Smooth muscle cell (in vitro differentiated cells): Measurements from ENCODE around the gene ANP32A. TPM values are rescaled to one million over a fixed set of nuclear protein-coding genes. Genes with fewer than 3 reads are reported as not detected.

Source experiments
- DNase-seq: peaks from one replicate; lab custom pipeline; 2025; ENCODE audit not compliant: unreplicated experiment; lab: John Stamatoyannopoulos, UW
- H2AFZ ChIP-seq: fragments of 200-600 bp; sonication (generic); 2 replicates; pipeline ENCODE4 v1.6.0; 2016; ENCODE audit warnings: antibody characterized with exemption, low read depth, mild to moderate bottlenecking
- H3F3A ChIP-seq: fragments of 200-600 bp; sonication (generic); 2 replicates; pipeline ENCODE4 v1.6.0; 2017; ENCODE audit warnings: antibody characterized with exemption, low read depth
- H3K27ac ChIP-seq: fragments of 200-600 bp; sonication (generic); 2 replicates; pipeline ENCODE4 v1.5.1; 2016; ENCODE audit warnings: low read depth, mild to moderate bottlenecking
- H3K27me3 ChIP-seq: fragments of 200-600 bp; sonication (generic); 2 replicates; pipeline ENCODE4 v1.6.1; 2016; ENCODE audit warnings: low read depth, mild to moderate bottlenecking
- H3K36me3 ChIP-seq: fragments of 200-600 bp; sonication (generic); 2 replicates; pipeline ENCODE4 v1.5.1; 2016; ENCODE audit warnings: low read depth
- H3K4me1 ChIP-seq: fragments of 200-600 bp; sonication (generic); 2 replicates; pipeline ENCODE4 v1.5.1; 2016; ENCODE audit warnings: low read depth
- H3K4me2 ChIP-seq: fragments of 200-600 bp; sonication (generic); 2 replicates; pipeline ENCODE4 v1.6.0; 2016; ENCODE audit warnings: mild to moderate bottlenecking
- H3K4me3 ChIP-seq: fragments of 200-600 bp; sonication (generic); 2 replicates; pipeline ENCODE4 v1.5.1; 2016; ENCODE audit warnings: mild to moderate bottlenecking
- H3K79me2 ChIP-seq: fragments of 200-600 bp; sonication (generic); 2 replicates; pipeline ENCODE4 v1.6.0; 2016; ENCODE audit warnings: low read depth, mild to moderate bottlenecking
- H3K9ac ChIP-seq: fragments of 200-600 bp; sonication (generic); 2 replicates; pipeline ENCODE4 v1.6.0; 2016; ENCODE audit warnings: low read depth
- H3K9me3 ChIP-seq: fragments of 200-600 bp; sonication (generic); replicated peaks from 2 replicates; pipeline ENCODE4 v1.5.1; 2016; ENCODE audit warnings: low read depth
- H4K20me1 ChIP-seq: fragments of 200-600 bp; sonication (generic); 2 replicates; pipeline ENCODE4 v1.6.0; 2016; ENCODE audit warnings: low read depth
- CTCF ChIP-seq: fragments of 200-600 bp; sonication (generic); IDR thresholded peaks from 2 replicates; pipeline ENCODE4 v1.5.1; 2017; ENCODE audit warnings: borderline replicate concordance, mild to moderate bottlenecking, antibody characterized with exemption; ENCODE audit not compliant: insufficient read depth, poor library complexity, severe bottlenecking
- WGBS: methylation state at CpG from one replicate; pipeline ENCODE4 v1.1.7; 2016; ENCODE audit warnings: low lambda C conversion rate; 5-methylcytosine and 5-hydroxymethylcytosine counted together
- polyA plus RNA-seq: library from polyadenylated mRNA; unstranded; fragments of >200 nt; fragmentation: Nextera tagmentation; extraction: Ambion mirVana; gene quantifications from 2 replicates; pipeline ENCODE4 v1.2.1, GENCODE V29; 2016
- total RNA-seq: library from RNA; depleted of rRNA; stranded (reverse); fragments of >200 nt; gene quantifications from 2 replicates; pipeline ENCODE4 v1.2.3, GENCODE V29; 2014

The ANP32A gene
- total and polyA plus RNA-seq, 2 experiments from 2014 or later, result 63.1 to 93.7 TPM

DNA sequence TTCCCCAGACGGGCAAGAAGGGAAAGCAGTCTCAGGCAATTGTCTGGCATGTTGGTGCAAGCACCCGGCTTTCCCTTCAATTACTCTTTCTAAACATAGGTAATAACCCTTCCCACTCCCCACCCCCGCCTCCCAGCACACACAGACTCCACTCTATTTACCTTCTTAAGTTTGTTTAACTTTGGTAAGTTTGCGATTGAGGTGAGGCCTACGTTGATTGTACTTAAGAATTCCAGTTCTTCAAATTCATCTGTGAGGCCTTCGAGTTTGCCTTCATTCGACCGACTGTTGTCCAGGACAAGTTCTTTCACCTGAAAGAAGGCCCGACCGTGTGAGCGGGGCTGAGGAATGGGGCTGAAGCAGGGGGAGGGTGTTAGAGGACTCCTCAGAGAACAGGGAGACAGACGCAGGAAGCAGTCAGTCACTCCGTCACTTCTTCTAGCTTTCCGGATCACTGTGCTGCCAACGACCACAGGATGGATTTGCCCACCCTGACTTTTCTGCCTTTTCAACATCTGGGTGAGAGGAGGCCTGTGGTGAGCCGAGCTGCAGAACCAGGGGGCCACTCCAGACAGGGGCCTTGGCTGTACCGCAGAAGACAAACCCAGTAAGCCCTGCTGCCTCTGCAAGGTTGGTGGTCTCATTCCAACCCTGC, 33.0 kb downstream of the ANP32A start:
- H3K9ac ChIP-seq, result no peak overlapping the region
- H3K36me3 ChIP-seq, result no peaks in the 10 kb centered on the region
- DNase-seq, result no peak
- no peak for TF ChIP-seq CTCF
- H4K20me1 ChIP-seq, result peaks cover 96% of the 10 kb centered on the region
- H3K27ac ChIP-seq, result peak overlapping the region; percentile 33
- H3K79me2 ChIP-seq, result peaks cover 47% of the 10 kb centered on the region
- H3K27me3 ChIP-seq, result no peaks in the 10 kb centered on the region
- no peak overlapping the region for H2AFZ ChIP-seq
- no peak overlapping the region for H3K4me3 ChIP-seq
- H3F3A ChIP-seq, result peaks cover 5% of the 10 kb centered on the region
- no peak overlapping the region for H3K4me2 ChIP-seq
- H3K9me3 ChIP-seq, result no peaks in the 10 kb centered on the region
- H3K4me1 ChIP-seq, result peaks cover 13% of the 10 kb centered on the region
- 88% methylated on average over 17 of the region's 17 CpGs for WGBS

DNA sequence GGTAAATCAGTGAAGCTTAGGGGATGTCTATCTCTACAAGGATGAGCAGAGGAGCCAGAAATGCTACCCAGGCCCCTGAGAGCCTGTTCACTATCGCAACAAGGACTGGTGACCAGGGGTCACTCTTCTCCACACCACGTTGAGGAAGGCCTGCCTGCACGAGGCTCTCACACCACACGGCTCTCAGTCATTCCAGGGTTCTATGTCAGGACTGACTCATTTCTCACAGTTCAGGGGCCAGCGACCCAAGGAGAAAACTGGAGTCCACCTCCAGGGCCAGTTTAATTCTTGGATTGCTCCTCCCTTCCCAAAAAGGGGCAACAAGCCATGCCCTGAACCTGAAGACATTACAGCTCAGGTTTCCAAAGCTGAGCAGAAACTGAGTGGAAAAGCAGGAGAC, 33.9 kb downstream of the ANP32A start:
- DNase-seq, result no peak
- Histone ChIP-seq H3K27ac (peak overlapping the region; percentile 33), H3K4me2 (no peak overlapping the region), H3K4me3 (no peak overlapping the region), H2AFZ (no peak overlapping the region), H3K9ac (no peak overlapping the region), H3K36me3 (no peaks in the 10 kb centered on the region), H4K20me1 (peaks cover 94% of the 10 kb centered on the region), H3K4me1 (peaks cover 13% of the 10 kb centered on the region), H3K9me3 (no peaks in the 10 kb centered on the region), H3F3A (peaks cover 5% of the 10 kb centered on the region), H3K79me2 (peaks cover 37% of the 10 kb centered on the region), H3K27me3 (no peaks in the 10 kb centered on the region)
- WGBS, result 77% methylated on average over 5 of the region's 5 CpGs
- TF ChIP-seq CTCF, result no peak

DNA sequence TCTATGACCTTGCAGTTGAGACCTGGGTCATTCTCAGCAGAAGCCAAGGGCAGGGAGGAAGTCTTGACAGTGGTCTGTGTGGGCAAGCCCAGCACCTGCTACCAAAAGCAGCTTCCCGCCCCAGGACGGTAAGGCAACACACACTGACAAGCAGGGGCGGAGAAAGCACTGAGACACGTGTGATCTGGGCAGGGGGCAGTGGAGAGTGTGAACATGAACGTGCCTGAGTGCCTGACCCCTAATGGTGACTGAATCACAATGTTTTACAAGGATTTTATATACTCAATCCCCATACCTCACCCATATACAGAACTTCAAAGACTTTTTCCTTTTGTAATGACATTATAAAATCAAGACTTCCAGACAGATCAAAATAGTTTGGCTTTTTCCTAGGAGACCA, 35.2 kb downstream of the ANP32A start:
- H3K27me3 ChIP-seq, result no peaks in the 10 kb centered on the region
- no peak for TF ChIP-seq CTCF
- H3K4me3 ChIP-seq, result no peak overlapping the region
- no peak overlapping the region for H3K9ac ChIP-seq
- H3K4me2 ChIP-seq, result no peak overlapping the region
- peaks cover 3% of the 10 kb centered on the region for H3F3A ChIP-seq
- H3K36me3 ChIP-seq, result no peaks in the 10 kb centered on the region
- H3K4me1 ChIP-seq, result peaks cover 4% of the 10 kb centered on the region
- H3K9me3 ChIP-seq, result no peaks in the 10 kb centered on the region
- H4K20me1 ChIP-seq, result peaks cover 83% of the 10 kb centered on the region
- peaks cover 25% of the 10 kb centered on the region for H3K79me2 ChIP-seq
- no peak overlapping the region for H2AFZ ChIP-seq
- WGBS, result 79% methylated on average over 5 of the region's 5 CpGs
- H3K27ac ChIP-seq, result no peak overlapping the region
- DNase-seq, result no peak

DNA sequence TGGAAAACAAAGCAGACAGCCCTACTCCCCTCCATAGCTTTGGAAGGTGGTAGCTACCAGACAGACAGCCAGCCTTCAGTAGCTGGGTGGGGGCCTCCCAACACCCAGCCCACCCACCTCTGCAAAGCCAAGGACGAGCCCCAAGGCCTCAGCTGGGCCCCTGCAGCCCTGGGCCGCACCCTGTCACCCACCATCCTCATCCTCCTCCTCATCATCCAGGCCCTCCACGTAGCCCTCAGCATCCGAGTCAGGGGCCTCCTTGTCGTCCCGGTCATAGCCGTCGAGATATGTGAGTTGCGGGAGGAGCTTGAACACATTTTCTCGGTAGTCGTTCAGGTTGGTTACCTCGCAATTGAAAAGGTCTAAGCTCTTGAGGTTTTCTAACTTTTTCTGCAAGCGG, 36.5 kb downstream of the ANP32A start:
- H3K4me1 ChIP-seq, result no peaks in the 10 kb centered on the region
- WGBS, result 96% methylated on average over 13 of the region's 13 CpGs
- peaks cover 17% of the 10 kb centered on the region for H3K79me2 ChIP-seq
- H3F3A ChIP-seq, result no peaks in the 10 kb centered on the region
- H3K27me3 ChIP-seq, result no peaks in the 10 kb centered on the region
- H3K4me3 ChIP-seq, result no peak overlapping the region
- no peak overlapping the region for H3K9ac ChIP-seq
- H2AFZ ChIP-seq, result no peak overlapping the region
- peaks cover 75% of the 10 kb centered on the region for H4K20me1 ChIP-seq
- H3K9me3 ChIP-seq, result no peaks in the 10 kb centered on the region
- no peak overlapping the region for H3K4me2 ChIP-seq
- H3K27ac ChIP-seq, result no peak overlapping the region
- no peak for DNase-seq
- TF ChIP-seq CTCF, result no peak
- H3K36me3 ChIP-seq, result peaks cover under 1% of the 10 kb centered on the region
